ENCODE results near the gene SAMD4A. TPM values are rescaled to one million over a fixed set of nuclear protein-coding genes. Genes with fewer than 3 reads are reported as not detected.

SAMD4A gene
- total RNA-seq, 1 experiment from 2014 or later = 9.6 TPM

- H4K20me1 ChIP-seq (ENCODE audit: control insufficient read depth, insufficient read depth, insufficient read length) = no peaks in the 10 kb centered on the region
- H2AFZ ChIP-seq (ENCODE audit: low read length) = no peak overlapping the region
- H2BK20ac ChIP-seq (ENCODE audit: low read depth, low read length, poor library complexity, severe bottlenecking) = no peak overlapping the region
- no peaks in the 10 kb centered on the region for H3K27me3 Mint-ChIP-seq (ENCODE audit: low read depth)
- no peak overlapping the region for H4K8ac ChIP-seq (replicated peaks; ENCODE audit: insufficient read length, low read depth, low read length)
- no peak overlapping the region for H3K23ac ChIP-seq (ENCODE audit: insufficient read length, low read depth, low read length)
- H4K5ac ChIP-seq (ENCODE audit: insufficient read length, low read depth, low read length) = no peak overlapping the region
- no peak overlapping the region for H2BK5ac ChIP-seq (ENCODE audit: insufficient read length, low read length)
- H3K14ac ChIP-seq (ENCODE audit: insufficient read depth, low read length) = no peak overlapping the region; the same call in 1 of the 2 replicates
- no peaks in the 10 kb centered on the region for H3K79me1 ChIP-seq (ENCODE audit: insufficient read depth, low read depth, low read length, poor library complexity, severe bottlenecking)
- peaks cover 2% of the 10 kb centered on the region; the same call in 1 of the 2 replicates for H3K4me1 ChIP-seq (ENCODE audit: insufficient read depth, low read length)
- no peak for DNase-seq
- H3K27me3 ChIP-seq (ENCODE audit: insufficient read depth, low read length) = no peaks in the 10 kb centered on the region
- no peaks in the 10 kb centered on the region for H3K79me2 ChIP-seq (ENCODE audit: insufficient read depth, low read length)
- no peak overlapping the region for H3K27ac Mint-ChIP-seq
- H3K36me3 Mint-ChIP-seq (ENCODE audit: insufficient read depth in 1 of 3, low read depth in 3 of 3) = no peaks in the 10 kb centered on the region
- H3K56ac ChIP-seq (ENCODE audit: insufficient read length, low read depth, low read length) = no peak overlapping the region
- no peaks in the 10 kb centered on the region for H3K23me2 ChIP-seq (ENCODE audit: insufficient read length, low read depth, low read length, poor library complexity, severe bottlenecking)
- H3K4me1 Mint-ChIP-seq = peaks cover 14 to 15% of the 10 kb centered on the region in 2 experiments; a peak in 3 of 4 replicates
- H2BK120ac ChIP-seq (ENCODE audit: low read depth, low read length, poor library complexity, severe bottlenecking) = no peak overlapping the region
- H2AK5ac ChIP-seq (ENCODE audit: insufficient read length, low read length) = no peak overlapping the region
- H3K18ac ChIP-seq (ENCODE audit: insufficient read length, low read depth, low read length) = no peak overlapping the region
- H3K27ac ChIP-seq (ENCODE audit: insufficient read length, low read depth, low read length) = no peak overlapping the region
- no peak overlapping the region for H3K4ac ChIP-seq (ENCODE audit: low read depth, low read length)
- no peak overlapping the region for H4K91ac ChIP-seq (ENCODE audit: insufficient read length, low read depth, low read length)
- no peak for TF ChIP-seq CTCF (conservative IDR thresholded peaks at IDR 0.05)
- no peaks in the 10 kb centered on the region; a peak in 1 of 5 replicates for H3K9me3 Mint-ChIP-seq
- H3K9me3 ChIP-seq (ENCODE audit: control insufficient read depth, low read depth, low read length) = no peaks in the 10 kb centered on the region
- no peak overlapping the region for H3T11ph ChIP-seq (ENCODE audit: low read length)
- no peak overlapping the region for H3K9ac ChIP-seq (ENCODE audit: extremely low read depth, insufficient read length, low read length)
- H2BK12ac ChIP-seq (ENCODE audit: insufficient read length, low read depth, low read length) = no peak overlapping the region
- H2BK15ac ChIP-seq (ENCODE audit: low read depth, low read length) = no peak overlapping the region
- H3K4me2 ChIP-seq (ENCODE audit: insufficient read depth, insufficient read length, low read length) = no peak overlapping the region
- no peak overlapping the region for H3K4me3 Mint-ChIP-seq
- no CpG with 5 or more reads among the region's 7 CpGs for WGBS (ENCODE audit: extremely low coverage, insufficient read length, low lambda C conversion rate)
These were observed 161.0 kb downstream of the SAMD4A start for GRCh38 chr14:54727929-54728328.
